ENCODE measurements around the gene BMP3. TPM values are rescaled to one million over a fixed set of nuclear protein-coding genes. Genes with fewer than 3 reads are reported as not detected.

Gene BMP3
- total RNA-seq, 1 experiment from 2014 or later, result not detected

DNA sequence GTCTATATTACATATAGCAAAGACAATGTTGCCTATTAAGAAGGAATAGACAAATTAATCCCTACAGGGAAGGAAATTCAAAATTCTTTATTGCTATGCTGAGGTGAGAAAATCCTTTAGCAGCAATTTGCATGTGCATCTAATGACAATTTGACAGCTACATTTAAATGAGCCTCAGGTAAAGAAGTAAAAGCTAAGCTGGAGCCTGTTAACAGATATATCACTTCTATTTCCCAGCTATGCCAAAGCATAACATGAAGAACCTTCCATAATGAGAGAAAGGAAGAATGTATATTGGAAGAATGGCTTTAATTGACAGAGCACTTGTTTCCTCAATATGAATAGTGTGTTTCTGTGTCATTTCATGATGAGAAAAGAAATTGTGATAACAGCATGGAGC, 71.6 kb downstream of the BMP3 start:
- DNase-seq (ENCODE audit: low spot score), result no peak

DNA sequence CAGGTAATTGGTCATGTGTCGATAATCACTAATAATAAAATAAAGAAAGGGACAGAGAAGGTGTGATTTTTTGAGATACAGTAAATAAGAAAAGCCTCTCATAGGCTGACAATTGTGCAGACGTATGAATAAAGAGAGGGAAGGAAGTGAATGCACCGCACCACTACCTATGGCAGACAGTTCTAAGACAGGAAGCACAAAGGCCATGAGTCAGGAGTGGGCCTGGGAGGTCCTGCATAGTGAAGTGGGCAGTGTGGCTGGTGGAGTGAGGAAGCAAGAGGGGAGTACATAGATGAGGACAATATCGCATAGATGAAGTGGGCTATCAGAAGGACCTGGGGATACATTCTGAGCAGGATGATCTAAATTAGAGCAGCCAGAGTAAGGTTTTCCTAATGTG, 75.6 kb downstream of the BMP3 start:
- no peak for DNase-seq (ENCODE audit: low spot score)

Other genes starting within 250 kb of the BMP3 start
- gene PRKG2, start 184.5 kb downstream of the BMP3 start, total RNA-seq (2014; rRNA removed; shearing (Covaris generic)), result 0.52 and 0.76 TPM in 2 replicates

Data from HT-29 (cell line).